ENCODE data around the gene DUSP8. TPM values are rescaled to one million over a fixed set of nuclear protein-coding genes. Genes with fewer than 3 reads are reported as not detected.

DUSP8 gene
- total RNA-seq, 1 experiment from 2014 or later = 4.4 TPM

DNA sequence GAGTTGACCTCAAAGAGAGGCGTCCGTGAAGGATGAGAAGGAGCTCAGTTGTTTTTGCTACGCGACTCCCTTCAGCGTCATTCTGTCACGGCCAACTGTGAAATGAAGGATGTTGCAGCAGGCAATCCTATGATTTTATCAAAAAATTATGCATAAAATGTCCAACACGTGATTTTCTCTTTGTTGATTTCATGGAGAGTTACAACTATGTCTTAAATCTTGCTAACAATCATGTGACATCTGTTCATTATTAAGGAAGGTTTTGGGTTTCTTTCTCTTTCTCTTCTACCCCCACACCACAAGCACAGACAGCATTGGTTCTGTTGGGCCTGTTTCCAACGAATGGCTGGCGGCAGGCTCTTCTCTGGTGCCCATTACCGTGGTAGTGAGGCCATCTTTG is 46.2 kb upstream of the DUSP8 start:
- H2AFZ ChIP-seq (ENCODE audit: low read length) = no peak overlapping the region
- H4K8ac ChIP-seq (replicated peaks; ENCODE audit: insufficient read length, low read depth, low read length) = no peak overlapping the region
- H3T11ph ChIP-seq (ENCODE audit: low read length) = no peak overlapping the region
- H3K4me1 Mint-ChIP-seq = no peaks in the 10 kb centered on the region
- H3K23ac ChIP-seq (ENCODE audit: insufficient read length, low read depth, low read length) = no peak overlapping the region
- peaks cover 8 to 12% of the 10 kb centered on the region in 2 experiments for H3K9me3 Mint-ChIP-seq
- no peak overlapping the region for H2BK5ac ChIP-seq (ENCODE audit: insufficient read length, low read length)
- no peak overlapping the region for H2AK5ac ChIP-seq (ENCODE audit: insufficient read length, low read length)
- no peaks in the 10 kb centered on the region for H3K27me3 ChIP-seq (ENCODE audit: insufficient read depth, low read length)
- no peaks in the 10 kb centered on the region for H3K4me1 ChIP-seq (ENCODE audit: insufficient read depth, low read length)
- H2BK15ac ChIP-seq (ENCODE audit: low read depth, low read length) = no peak overlapping the region
- H3K27me3 Mint-ChIP-seq (ENCODE audit: low read depth) = peaks cover 60% of the 10 kb centered on the region
- H3K79me1 ChIP-seq (ENCODE audit: insufficient read depth, low read depth, low read length, poor library complexity, severe bottlenecking) = no peaks in the 10 kb centered on the region
- H3K9me3 ChIP-seq (ENCODE audit: control insufficient read depth, low read depth, low read length) = no peaks in the 10 kb centered on the region
- no peak overlapping the region for H3K4ac ChIP-seq (ENCODE audit: low read depth, low read length)
- H3K4me3 Mint-ChIP-seq = no peak overlapping the region
- H3K18ac ChIP-seq (ENCODE audit: insufficient read length, low read depth, low read length) = no peak overlapping the region
- H2BK20ac ChIP-seq (ENCODE audit: low read depth, low read length, poor library complexity, severe bottlenecking) = no peak overlapping the region
- H2BK12ac ChIP-seq (ENCODE audit: insufficient read length, low read depth, low read length) = no peak overlapping the region
- no peak for DNase-seq
- H3K4me2 ChIP-seq (ENCODE audit: insufficient read depth, insufficient read length, low read length) = no peak overlapping the region
- no peak overlapping the region for H3K27ac ChIP-seq (ENCODE audit: insufficient read length, low read depth, low read length)
- no peak for TF ChIP-seq CTCF (conservative IDR thresholded peaks at IDR 0.05)
- H3K27ac Mint-ChIP-seq = no peak overlapping the region
- H3K56ac ChIP-seq (ENCODE audit: insufficient read length, low read depth, low read length) = no peak overlapping the region
- H3K36me3 Mint-ChIP-seq (ENCODE audit: insufficient read depth in 1 of 3, low read depth in 3 of 3) = 0 out of 7 replicates have a peak, but pooled peaks cover 0 to 7% (median 0%) of the 10 kb centered on the region in 3 experiments
- H3K9ac ChIP-seq (ENCODE audit: extremely low read depth, insufficient read length, low read length) = no peak overlapping the region
- WGBS (ENCODE audit: extremely low coverage, insufficient read length, low lambda C conversion rate) = no CpG with 5 or more reads among the region's 10 CpGs
- no peak overlapping the region for H3K14ac ChIP-seq (ENCODE audit: insufficient read depth, low read length)
- H4K5ac ChIP-seq (ENCODE audit: insufficient read length, low read depth, low read length) = no peak overlapping the region
- no peaks in the 10 kb centered on the region for H4K20me1 ChIP-seq (ENCODE audit: control insufficient read depth, insufficient read depth, insufficient read length)
- H4K91ac ChIP-seq (ENCODE audit: insufficient read length, low read depth, low read length) = no peak overlapping the region
- H3K79me2 ChIP-seq (ENCODE audit: insufficient read depth, low read length) = no peaks in the 10 kb centered on the region
- H3K23me2 ChIP-seq (ENCODE audit: insufficient read length, low read depth, low read length, poor library complexity, severe bottlenecking) = no peaks in the 10 kb centered on the region
- H2BK120ac ChIP-seq (ENCODE audit: low read depth, low read length, poor library complexity, severe bottlenecking) = no peak overlapping the region
